K562 (cell line): ENCODE results near the gene HS3ST2. TPM values are rescaled to one million over a fixed set of nuclear protein-coding genes. Genes with fewer than 3 reads are reported as not detected.

Experiments
- ATAC-seq: fragments of 200-7000 bp; cut with Tn5 transposase; 3 replicates; pipeline ENCODE4 v1.9.1; 2020; ENCODE audit warnings: moderate library complexity
- BruUV-seq: library from RNA; stranded (reverse); fragments of 400-500 nt; replicated peaks from 2 replicates; lab custom pipeline; 2021; lab: Mats Ljungman, UMichigan
- CTCF ChIA-PET: fragments of 300-600 bp; formaldehyde crosslinking; extraction: SDS; loops from one replicate; lab custom pipeline; 2021; ENCODE audit warnings: low intra/inter-chr PET ratio; lab: Yijun Ruan, JAX
- POLR2A ChIA-PET: fragments of 300-600, 350-650 bp; sonication (Branson Sonifier 250); formaldehyde crosslinking; extraction: SDS; loops from one replicate; lab custom pipeline; 2021; ENCODE audit warnings: antibody characterized with exemption, inconsistent platforms; lab: Yijun Ruan, JAX
- DNase-seq, 4 experiments: peaks; one replicate each; pipeline versions ENCODE4 v3.0.0 to v3.0.0-alpha.2; 2011 to 2018; ENCODE audit warnings: low spot score in 3 of 4, mixed read lengths in 3 of 4; ENCODE audit errors: extremely low read depth in 1 of 4
- FAIRE-seq: peaks from 2 replicates; lab custom pipeline; 2011; peaks lifted over from hg19 to GRCh38; lab: Jason Lieb, UNC
- H2AFZ ChIP-seq: 2 replicates; pipeline ENCODE4 v1.6.0; 2011; ENCODE audit warnings: low read depth, low read length, control low read depth, inconsistent platforms
- H3K27ac ChIP-seq: fragments of 200-600 bp; 3 replicates; pipeline ENCODE4 v1.8.0; 2011; ENCODE audit warnings: low read depth, mild to moderate bottlenecking, control low read depth, inconsistent platforms, low read length, moderate library complexity, mixed read lengths; ENCODE audit errors: extremely low read depth
- H3K27me3 ChIP-seq, 2 experiments: fragments of 300-600 bp in 1 of 2; 2 replicates in 1 of 2; 3 replicates in 1 of 2; pipeline versions ENCODE4 v1.6.0 to v1.8.0; 2011; ENCODE audit warnings: inconsistent platforms in 2 of 2, low read length in 2 of 2, mild to moderate bottlenecking in 1 of 2, mixed read lengths in 1 of 2, moderate library complexity in 1 of 2; ENCODE audit not compliant: control insufficient read depth in 2 of 2, insufficient read depth in 2 of 2
- H3K36me3 ChIP-seq: fragments of 300-600 bp; 3 replicates; pipeline ENCODE4 v1.8.0; 2011; ENCODE audit warnings: mild to moderate bottlenecking, low read length, inconsistent platforms; ENCODE audit not compliant: control insufficient read depth, insufficient read depth
- H3K4me1 ChIP-seq, 2 experiments: fragments of 200-600 bp in 1 of 2; replicated peaks in 1 of 2; 2 replicates in 1 of 2; 3 replicates in 1 of 2; pipeline versions ENCODE4 v1.5.1 to v1.8.0; 2011; ENCODE audit warnings: inconsistent platforms in 2 of 2, low read length in 2 of 2, mild to moderate bottlenecking in 1 of 2, mixed read lengths in 1 of 2, moderate library complexity in 1 of 2; ENCODE audit not compliant: control insufficient read depth in 2 of 2, insufficient read depth in 2 of 2
- H3K4me2 ChIP-seq: 2 replicates; pipeline ENCODE4 v1.6.1; 2011; ENCODE audit warnings: low read length, control low read depth, inconsistent platforms, mixed read lengths; ENCODE audit not compliant: insufficient read depth
- H3K4me3 ChIP-seq: fragments of 200-600 bp; sonication (generic), shearing (Covaris generic); 2 replicates; pipeline ENCODE4 v1.5.1; 2016; ENCODE audit warnings: control low read depth, inconsistent platforms
- H3K79me2 ChIP-seq: fragments of 200-600 bp; 3 replicates; pipeline ENCODE4 v1.8.0; 2011; ENCODE audit warnings: low read length, inconsistent platforms; ENCODE audit not compliant: control insufficient read depth, insufficient read depth
- H3K9ac ChIP-seq, 2 experiments: 2 replicates each; pipeline versions ENCODE4 v1.6.0 to v1.6.1; 2011; ENCODE audit warnings: low read depth in 2 of 2, low read length in 2 of 2, control low read depth in 1 of 2, inconsistent platforms in 1 of 2, mild to moderate bottlenecking in 1 of 2, mixed read lengths in 1 of 2; ENCODE audit not compliant: insufficient read depth in 1 of 2
- H3K9me1 ChIP-seq: one replicate; pipeline ENCODE4 v1.6.0; 2011; ENCODE audit warnings: inconsistent platforms, mild to moderate bottlenecking, low read length, moderate library complexity; ENCODE audit not compliant: control insufficient read depth, insufficient read depth
- H3K9me3 ChIP-seq: replicated peaks from 2 replicates; pipeline ENCODE4 v1.5.1; 2011; ENCODE audit warnings: low read depth, low read length, inconsistent platforms; ENCODE audit not compliant: control insufficient read depth, insufficient read depth
- H4K20me1 ChIP-seq: replicated peaks from 2 replicates; pipeline ENCODE4 v1.6.1; 2011; ENCODE audit warnings: low read length, inconsistent platforms, mixed read lengths; ENCODE audit not compliant: control insufficient read depth, insufficient read depth
- BRCA1 ChIP-seq, 2 experiments: fragments of 450-650 bp in 1 of 2; sonication (generic) in 1 of 2; formaldehyde crosslinking in 1 of 2; IDR thresholded peaks; 2 replicates each; pipeline versions ENCODE4 v1.5.0 to v1.6.1; 2017 to 2020; ENCODE audit warnings: mild to moderate bottlenecking in 1 of 2, missing genetic modification reagents in 1 of 2
- KLF1 ChIP-seq: fragments of 450-650 bp; IDR thresholded peaks from 2 replicates; pipeline ENCODE4 v1.6.1; 2016; ENCODE audit warnings: missing genetic modification characterization, missing compliant biosample characterization
- PCBP1 ChIP-seq: fragments of 200-400 bp; formaldehyde crosslinking; IDR thresholded peaks from 2 replicates; pipeline ENCODE4 v1.6.1; 2018; ENCODE audit warnings: mild to moderate bottlenecking, low read depth, low read length; ENCODE audit not compliant: poor library complexity, severe bottlenecking
- RBM17 ChIP-seq: fragments of 200-400 bp; formaldehyde crosslinking; IDR thresholded peaks from 2 replicates; pipeline ENCODE4 v1.6.1; 2017; ENCODE audit warnings: low read depth, mild to moderate bottlenecking, low read length, borderline replicate concordance
- RCOR1 ChIP-seq, 2 experiments: IDR thresholded peaks; 2 replicates each; pipeline ENCODE4 v1.6.1; 2012; ENCODE audit warnings: low read depth in 2 of 2, low read length in 2 of 2, borderline replicate concordance in 1 of 2, improper control_type of control experiment in 1 of 2
- ZNF551 ChIP-seq: fragments of 250-450 bp; sonication (Bioruptor Pico); IDR thresholded peaks from 2 replicates; pipeline ENCODE4 v1.5.0; 2021; ENCODE audit warnings: mild to moderate bottlenecking, moderate library complexity
- WGBS: fragments of 100-300 bp; shearing (Covaris generic); methylation state at CpG from one replicate; pipeline ENCODE4 v1.1.6; 2016; ENCODE audit warnings: low coverage, mixed read lengths; ENCODE audit not compliant: insufficient coverage; ENCODE audit errors: missing lambda C conversion rate; 5-methylcytosine and 5-hydroxymethylcytosine counted together
- in situ Hi-C: fragments of 300-500 bp; cut with MboI; formaldehyde crosslinking; loops from 4 replicates; pipeline ENCODE4 v1.15.0; 2018; ENCODE audit warnings: inconsistent platforms, mixed read lengths
- intact Hi-C: fragments of 100-400 bp; cut with micrococcal nuclease; formaldehyde crosslinking; loops from 2 replicates; pipeline ENCODE4 v1.14.2; 2022
- polyA plus RNA-seq, 8 experiments: library from polyadenylated mRNA; depleted of rRNA in 4 of 8; stranded (reverse) in 5 of 8; unstranded in 3 of 8; fragments of >200 nt; fragmentation: Nextera tagmentation in 2 of 8; fragmentation: Illumina TruSeq in 1 of 8; extraction: Ambion mirVana in 2 of 8; extraction: Trizol in 1 of 8; gene quantifications; 2 replicates each; pipeline versions ENCODE4 v1.2.1 to v1.2.3, GENCODE V29; 2011 to 2014; ENCODE audit warnings: inconsistent platforms in 1 of 8, missing spikeins in 1 of 8
- total RNA-seq, 7 experiments: library from RNA; depleted of rRNA in 6 of 7; stranded (reverse); fragments of >200 nt in 6 of 7; fragmentation: Illumina TruSeq in 2 of 7; extraction: Trizol in 2 of 7; gene quantifications; 2 replicates each; pipeline versions ENCODE4 v1.2.1 to v1.2.3, GENCODE V29; 2011 to 2021; ENCODE audit warnings: low replicate concordance in 1 of 7
- TF ChIP-seq, protein P1 (sequence below): fragments of 250-450 bp; sonication (Bioruptor Pico); IDR thresholded peaks from 2 replicates; pipeline ENCODE4 v1.4.0; 2020
- TF ChIP-seq, protein P2 (sequence below): fragments of 450-650 bp; formaldehyde crosslinking; IDR thresholded peaks from 2 replicates; pipeline ENCODE4 v1.4.0; 2020; ENCODE audit warnings: mild to moderate bottlenecking, moderate library complexity

The HS3ST2 gene
- total and polyA plus RNA-seq, 9 of the 15 experiments (the other 6 are each of a cell fraction or from before 2014, with no cell fraction given) = not detected

- no peaks in the 10 kb centered on the region for H3K9me1 ChIP-seq
- FAIRE-seq (no peak), DNase-seq (no peak), ATAC-seq (no peak)
- POLR2A ChIA-PET = no interaction called here
- no peaks in the 10 kb centered on the region for H3K36me3 ChIP-seq
- no peaks in the 10 kb centered on the region for H3K27me3 ChIP-seq
- H3K4me2 ChIP-seq = no peak overlapping the region
- no peaks in the 10 kb centered on the region for H3K4me1 ChIP-seq
- no peak overlapping the region for H2AFZ ChIP-seq
- WGBS = 3% methylated on average over 8 of the region's 8 CpGs
- CTCF ChIA-PET = no interaction called here
- H3K27ac ChIP-seq = no peak overlapping the region
- H3K9ac ChIP-seq = no peak overlapping the region
- H3K79me2 ChIP-seq = no peaks in the 10 kb centered on the region
- no TSS peak for BruUV-seq
- in situ Hi-C loops = no loop called here
- no peaks in the 10 kb centered on the region for H4K20me1 ChIP-seq
- H3K9me3 ChIP-seq = no peaks in the 10 kb centered on the region
- intact Hi-C loops = no loop called here
- no peak overlapping the region for H3K4me3 ChIP-seq
- TF ChIP-seq, protein P1, sequence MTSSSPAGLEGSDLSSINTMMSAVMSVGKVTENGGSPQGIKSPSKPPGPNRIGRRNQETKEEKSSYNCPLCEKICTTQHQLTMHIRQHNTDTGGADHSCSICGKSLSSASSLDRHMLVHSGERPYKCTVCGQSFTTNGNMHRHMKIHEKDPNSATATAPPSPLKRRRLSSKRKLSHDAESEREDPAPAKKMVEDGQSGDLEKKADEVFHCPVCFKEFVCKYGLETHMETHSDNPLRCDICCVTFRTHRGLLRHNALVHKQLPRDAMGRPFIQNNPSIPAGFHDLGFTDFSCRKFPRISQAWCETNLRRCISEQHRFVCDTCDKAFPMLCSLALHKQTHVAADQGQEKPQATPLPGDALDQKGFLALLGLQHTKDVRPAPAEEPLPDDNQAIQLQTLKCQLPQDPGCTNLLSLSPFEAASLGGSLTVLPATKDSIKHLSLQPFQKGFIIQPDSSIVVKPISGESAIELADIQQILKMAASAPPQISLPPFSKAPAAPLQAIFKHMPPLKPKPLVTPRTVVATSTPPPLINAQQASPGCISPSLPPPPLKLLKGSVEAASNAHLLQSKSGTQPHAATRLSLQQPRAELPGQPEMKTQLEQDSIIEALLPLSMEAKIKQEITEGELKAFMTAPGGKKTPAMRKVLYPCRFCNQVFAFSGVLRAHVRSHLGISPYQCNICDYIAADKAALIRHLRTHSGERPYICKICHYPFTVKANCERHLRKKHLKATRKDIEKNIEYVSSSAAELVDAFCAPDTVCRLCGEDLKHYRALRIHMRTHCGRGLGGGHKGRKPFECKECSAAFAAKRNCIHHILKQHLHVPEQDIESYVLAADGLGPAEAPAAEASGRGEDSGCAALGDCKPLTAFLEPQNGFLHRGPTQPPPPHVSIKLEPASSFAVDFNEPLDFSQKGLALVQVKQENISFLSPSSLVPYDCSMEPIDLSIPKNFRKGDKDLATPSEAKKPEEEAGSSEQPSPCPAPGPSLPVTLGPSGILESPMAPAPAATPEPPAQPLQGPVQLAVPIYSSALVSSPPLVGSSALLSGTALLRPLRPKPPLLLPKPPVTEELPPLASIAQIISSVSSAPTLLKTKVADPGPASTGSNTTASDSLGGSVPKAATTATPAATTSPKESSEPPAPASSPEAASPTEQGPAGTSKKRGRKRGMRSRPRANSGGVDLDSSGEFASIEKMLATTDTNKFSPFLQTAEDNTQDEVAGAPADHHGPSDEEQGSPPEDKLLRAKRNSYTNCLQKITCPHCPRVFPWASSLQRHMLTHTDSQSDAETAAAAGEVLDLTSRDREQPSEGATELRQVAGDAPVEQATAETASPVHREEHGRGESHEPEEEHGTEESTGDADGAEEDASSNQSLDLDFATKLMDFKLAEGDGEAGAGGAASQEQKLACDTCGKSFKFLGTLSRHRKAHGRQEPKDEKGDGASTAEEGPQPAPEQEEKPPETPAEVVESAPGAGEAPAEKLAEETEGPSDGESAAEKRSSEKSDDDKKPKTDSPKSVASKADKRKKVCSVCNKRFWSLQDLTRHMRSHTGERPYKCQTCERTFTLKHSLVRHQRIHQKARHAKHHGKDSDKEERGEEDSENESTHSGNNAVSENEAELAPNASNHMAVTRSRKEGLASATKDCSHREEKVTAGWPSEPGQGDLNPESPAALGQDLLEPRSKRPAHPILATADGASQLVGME = no peak
- TF ChIP-seq ZNF551 (CRISPR knock-in tag) = no peak
- no peak for TF ChIP-seq BRCA1 (IDR thresholded peaks at IDR 0.05)
- no peak for TF ChIP-seq BRCA1 (CRISPR knock-in tag; IDR thresholded peaks at IDR 0.05)
- TF ChIP-seq, protein P2, sequence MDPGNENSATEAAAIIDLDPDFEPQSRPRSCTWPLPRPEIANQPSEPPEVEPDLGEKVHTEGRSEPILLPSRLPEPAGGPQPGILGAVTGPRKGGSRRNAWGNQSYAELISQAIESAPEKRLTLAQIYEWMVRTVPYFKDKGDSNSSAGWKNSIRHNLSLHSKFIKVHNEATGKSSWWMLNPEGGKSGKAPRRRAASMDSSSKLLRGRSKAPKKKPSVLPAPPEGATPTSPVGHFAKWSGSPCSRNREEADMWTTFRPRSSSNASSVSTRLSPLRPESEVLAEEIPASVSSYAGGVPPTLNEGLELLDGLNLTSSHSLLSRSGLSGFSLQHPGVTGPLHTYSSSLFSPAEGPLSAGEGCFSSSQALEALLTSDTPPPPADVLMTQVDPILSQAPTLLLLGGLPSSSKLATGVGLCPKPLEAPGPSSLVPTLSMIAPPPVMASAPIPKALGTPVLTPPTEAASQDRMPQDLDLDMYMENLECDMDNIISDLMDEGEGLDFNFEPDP (CRISPR knock-in tag) = no peak
- TF ChIP-seq KLF1 (tag) = no peak
- no peak for TF ChIP-seq RBM17
- no peak for TF ChIP-seq PCBP1
- TF ChIP-seq RCOR1 (IDR thresholded peaks at IDR 0.05; ENCODE audit: borderline replicate concordance in 1 of 2, low read depth in 2 of 2, low read length in 2 of 2) = no peak
These were observed 7.2 kb upstream of the HS3ST2 start for GRCh38 chr16:22806811-22807210.
